Endothelial cell (in vitro differentiated cells): Measurements from ENCODE around the gene TNFRSF21. TPM values are rescaled to one million over a fixed set of nuclear protein-coding genes. Genes with fewer than 3 reads are reported as not detected.

Experiments used
- DNase-seq: peaks from one replicate; pipeline ENCODE4 v3.0.0; 2021; ENCODE audit warnings: low spot score
- H3K27ac Mint-ChIP-seq: one replicate; pipeline ENCODE4 v1.8.0; 2021; ENCODE audit warnings: mixed read lengths, inconsistent platforms; ENCODE audit not compliant: unreplicated experiment
- H3K27me3 Mint-ChIP-seq: one replicate; pipeline ENCODE4 v1.8.0; 2021; ENCODE audit warnings: mild to moderate bottlenecking, moderate library complexity, mixed read lengths, inconsistent platforms; ENCODE audit not compliant: unreplicated experiment
- H3K36me3 Mint-ChIP-seq: one replicate; pipeline ENCODE4 v1.8.0; 2021; ENCODE audit warnings: mild to moderate bottlenecking, low read depth, mixed read lengths, inconsistent platforms; ENCODE audit not compliant: unreplicated experiment
- H3K4me1 Mint-ChIP-seq: one replicate; pipeline ENCODE4 v1.8.0; 2021; ENCODE audit warnings: mild to moderate bottlenecking, mixed read lengths, inconsistent platforms; ENCODE audit not compliant: unreplicated experiment
- H3K4me3 Mint-ChIP-seq: one replicate; pipeline ENCODE4 v1.8.0; 2021; ENCODE audit warnings: mild to moderate bottlenecking, mixed read lengths, inconsistent platforms; ENCODE audit not compliant: unreplicated experiment
- H3K9me3 Mint-ChIP-seq: one replicate; pipeline ENCODE4 v1.8.0; 2021; ENCODE audit warnings: mixed read lengths, inconsistent platforms; ENCODE audit not compliant: unreplicated experiment
- CTCF ChIP-seq: fragments of 200-600 bp; sonication (generic); IDR thresholded peaks from one replicate; pipeline ENCODE4 v1.5.0; 2021; ENCODE audit warnings: antibody characterized with exemption; ENCODE audit not compliant: unreplicated experiment
- total RNA-seq: library from RNA; stranded (reverse); fragmentation: NEBNext Ultra II Directional; extraction: Animal tissue kit (Norgen Biotek cat#: 25700); gene quantifications from one replicate; pipeline ENCODE4 v1.2.1, GENCODE V29; 2021; ENCODE audit not compliant: unreplicated experiment

The TNFRSF21 gene
- total RNA-seq, 1 donor from 2014 or later, result 32.5 TPM

DNA sequence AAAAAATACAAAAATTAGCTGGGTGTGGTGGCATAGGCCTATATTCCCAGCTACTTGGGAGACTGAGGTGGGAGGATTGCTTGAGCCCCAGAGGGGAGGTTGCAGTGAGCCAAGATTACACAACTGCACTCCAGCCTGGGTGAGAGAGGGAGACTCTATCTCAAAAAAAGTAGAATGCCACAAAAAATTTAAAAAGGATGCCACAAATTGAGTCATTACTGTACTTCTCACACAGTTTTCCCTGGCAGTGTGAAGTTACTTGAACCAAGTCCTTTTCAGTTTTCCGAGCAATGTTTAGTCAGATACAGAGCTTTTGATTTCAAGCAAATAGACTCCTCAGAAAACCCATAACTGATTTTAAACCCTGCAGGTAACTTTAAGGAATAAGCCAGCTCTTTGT, 53.3 kb downstream of the TNFRSF21 start:
- no peaks in the 10 kb centered on the region for H3K9me3 Mint-ChIP-seq
- H3K36me3 Mint-ChIP-seq, result no peaks in the 10 kb centered on the region
- no peak for TF ChIP-seq CTCF
- H3K27me3 Mint-ChIP-seq, result peaks cover 4% of the 10 kb centered on the region
- no peak overlapping the region for H3K4me3 Mint-ChIP-seq
- H3K4me1 Mint-ChIP-seq, result peaks cover 9% of the 10 kb centered on the region
- no peak overlapping the region for H3K27ac Mint-ChIP-seq
- DNase-seq, result no peak

DNA sequence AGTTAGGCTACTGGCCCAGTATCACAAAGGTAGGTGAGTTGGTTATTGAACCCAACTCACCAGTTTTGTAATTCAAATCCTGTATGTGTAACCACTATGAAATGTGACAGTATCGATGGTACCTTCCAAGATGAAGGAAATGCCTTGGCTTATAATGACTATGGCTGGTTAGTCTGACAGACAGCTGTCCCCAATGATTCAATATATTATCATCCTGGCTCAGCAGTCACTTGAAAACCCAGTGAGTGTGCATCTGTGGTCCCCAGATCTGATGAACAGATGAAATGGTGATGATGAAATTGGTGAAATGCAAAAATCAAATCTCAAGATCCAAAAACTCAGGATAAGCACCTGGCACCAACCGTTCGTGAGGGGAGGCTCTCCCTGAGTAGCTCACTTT, 54.8 kb downstream of the TNFRSF21 start:
- Mint-ChIP-seq H3K27me3 (peaks cover 4% of the 10 kb centered on the region), H3K4me3 (no peak overlapping the region), H3K36me3 (no peaks in the 10 kb centered on the region), H3K4me1 (peaks cover 3% of the 10 kb centered on the region), H3K9me3 (no peaks in the 10 kb centered on the region), H3K27ac (no peak overlapping the region)
- TF ChIP-seq CTCF, result no peak
- DNase-seq, result no peak

DNA sequence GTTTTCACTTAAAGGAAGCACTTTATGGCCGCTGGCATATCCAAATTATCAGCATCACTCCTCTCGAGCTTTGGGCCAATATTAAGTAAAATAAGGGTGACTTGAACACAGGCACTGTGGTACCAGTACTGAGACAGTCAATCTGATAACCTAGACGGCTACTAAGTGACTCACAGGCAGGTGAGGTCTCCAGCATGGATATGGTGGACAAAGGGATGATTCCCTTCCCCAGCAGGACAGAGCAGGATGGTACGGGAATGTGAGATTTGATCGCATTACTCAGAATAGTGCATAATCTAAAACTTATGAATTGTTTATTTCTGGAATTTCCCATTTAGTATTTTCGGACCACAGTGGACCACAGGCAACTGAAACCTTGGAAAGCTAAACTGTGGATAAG, 55.7 kb downstream of the TNFRSF21 start:
- no peaks in the 10 kb centered on the region for H3K36me3 Mint-ChIP-seq
- H3K9me3 Mint-ChIP-seq, result no peaks in the 10 kb centered on the region
- no peak overlapping the region for H3K27ac Mint-ChIP-seq
- no peak for TF ChIP-seq CTCF
- no peak for DNase-seq
- peaks cover 4% of the 10 kb centered on the region for H3K27me3 Mint-ChIP-seq
- H3K4me1 Mint-ChIP-seq, result peaks cover 3% of the 10 kb centered on the region
- H3K4me3 Mint-ChIP-seq, result no peak overlapping the region

DNA sequence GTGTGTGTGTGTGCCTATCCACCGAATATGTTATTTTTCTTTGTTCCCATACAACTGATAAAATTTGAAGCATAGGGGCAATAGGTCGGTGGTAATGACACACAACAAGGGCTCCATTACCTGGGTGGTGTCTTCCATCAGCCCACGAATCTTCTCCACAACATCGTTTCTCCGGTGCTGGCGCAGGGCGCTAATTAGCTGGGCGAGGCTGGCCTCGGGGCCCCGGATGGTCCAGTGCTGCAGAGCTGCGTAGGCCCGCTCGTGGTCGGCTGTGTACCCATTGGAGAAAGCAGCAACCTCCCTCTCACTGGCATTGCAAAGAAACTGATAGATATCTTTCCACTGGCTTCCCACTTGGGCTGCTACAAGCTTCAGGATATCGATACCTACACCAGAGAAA, 56.6 kb downstream of the TNFRSF21 start:
- Mint-ChIP-seq H3K4me3 (no peak overlapping the region), H3K36me3 (no peaks in the 10 kb centered on the region), H3K27ac (no peak overlapping the region), H3K9me3 (no peaks in the 10 kb centered on the region), H3K27me3 (peaks cover 4% of the 10 kb centered on the region), H3K4me1 (peaks cover 12% of the 10 kb centered on the region)
- no peak for DNase-seq
- no peak for TF ChIP-seq CTCF

GRCh38 chr6:47252633-47253032, 57.1 kb downstream of the TNFRSF21 start:
- H3K9me3 Mint-ChIP-seq, result no peaks in the 10 kb centered on the region
- H3K27me3 Mint-ChIP-seq, result peaks cover 4% of the 10 kb centered on the region
- no peak overlapping the region for H3K4me3 Mint-ChIP-seq
- DNase-seq, result no peak
- H3K36me3 Mint-ChIP-seq, result no peaks in the 10 kb centered on the region
- no peak for TF ChIP-seq CTCF
- peaks cover 15% of the 10 kb centered on the region for H3K4me1 Mint-ChIP-seq
- no peak overlapping the region for H3K27ac Mint-ChIP-seq
